K562 (cell line): ENCODE measurements around the gene PTPRT. TPM values are rescaled to one million over a fixed set of nuclear protein-coding genes. Genes with fewer than 3 reads are reported as not detected.

Experiments used
- ATAC-seq: fragments of 200-7000 bp; cut with Tn5 transposase; 3 replicates; pipeline ENCODE4 v1.9.1; 2020; ENCODE audit warnings: moderate library complexity
- BruUV-seq: library from RNA; stranded (reverse); fragments of 400-500 nt; replicated peaks from 2 replicates; lab custom pipeline; 2021; lab: Mats Ljungman, UMichigan
- CTCF ChIA-PET: fragments of 300-600 bp; formaldehyde crosslinking; extraction: SDS; loops from one replicate; lab custom pipeline; 2021; ENCODE audit warnings: low intra/inter-chr PET ratio; lab: Yijun Ruan, JAX
- POLR2A ChIA-PET: fragments of 300-600, 350-650 bp; sonication (Branson Sonifier 250); formaldehyde crosslinking; extraction: SDS; loops from one replicate; lab custom pipeline; 2021; ENCODE audit warnings: antibody characterized with exemption, inconsistent platforms; lab: Yijun Ruan, JAX
- DNase-seq, 4 experiments: peaks; one replicate each; pipeline versions ENCODE4 v3.0.0 to v3.0.0-alpha.2; 2011 to 2018; ENCODE audit warnings: low spot score in 3 of 4, mixed read lengths in 3 of 4; ENCODE audit errors: extremely low read depth in 1 of 4
- FAIRE-seq: peaks from 2 replicates; lab custom pipeline; 2011; peaks lifted over from hg19 to GRCh38; lab: Jason Lieb, UNC
- H2AFZ ChIP-seq: 2 replicates; pipeline ENCODE4 v1.6.0; 2011; ENCODE audit warnings: low read depth, low read length, control low read depth, inconsistent platforms
- H3K27ac ChIP-seq: fragments of 200-600 bp; 3 replicates; pipeline ENCODE4 v1.8.0; 2011; ENCODE audit warnings: low read depth, mild to moderate bottlenecking, control low read depth, inconsistent platforms, low read length, moderate library complexity, mixed read lengths; ENCODE audit errors: extremely low read depth
- H3K27me3 ChIP-seq, 2 experiments: fragments of 300-600 bp in 1 of 2; 2 replicates in 1 of 2; 3 replicates in 1 of 2; pipeline versions ENCODE4 v1.6.0 to v1.8.0; 2011; ENCODE audit warnings: inconsistent platforms in 2 of 2, low read length in 2 of 2, mild to moderate bottlenecking in 1 of 2, mixed read lengths in 1 of 2, moderate library complexity in 1 of 2; ENCODE audit not compliant: control insufficient read depth in 2 of 2, insufficient read depth in 2 of 2
- H3K36me3 ChIP-seq: fragments of 300-600 bp; 3 replicates; pipeline ENCODE4 v1.8.0; 2011; ENCODE audit warnings: mild to moderate bottlenecking, low read length, inconsistent platforms; ENCODE audit not compliant: control insufficient read depth, insufficient read depth
- H3K4me1 ChIP-seq, 2 experiments: fragments of 200-600 bp in 1 of 2; replicated peaks in 1 of 2; 2 replicates in 1 of 2; 3 replicates in 1 of 2; pipeline versions ENCODE4 v1.5.1 to v1.8.0; 2011; ENCODE audit warnings: inconsistent platforms in 2 of 2, low read length in 2 of 2, mild to moderate bottlenecking in 1 of 2, mixed read lengths in 1 of 2, moderate library complexity in 1 of 2; ENCODE audit not compliant: control insufficient read depth in 2 of 2, insufficient read depth in 2 of 2
- H3K4me2 ChIP-seq: 2 replicates; pipeline ENCODE4 v1.6.1; 2011; ENCODE audit warnings: low read length, control low read depth, inconsistent platforms, mixed read lengths; ENCODE audit not compliant: insufficient read depth
- H3K4me3 ChIP-seq: fragments of 200-600 bp; sonication (generic), shearing (Covaris generic); 2 replicates; pipeline ENCODE4 v1.5.1; 2016; ENCODE audit warnings: control low read depth, inconsistent platforms
- H3K79me2 ChIP-seq: fragments of 200-600 bp; 3 replicates; pipeline ENCODE4 v1.8.0; 2011; ENCODE audit warnings: low read length, inconsistent platforms; ENCODE audit not compliant: control insufficient read depth, insufficient read depth
- H3K9ac ChIP-seq, 2 experiments: 2 replicates each; pipeline versions ENCODE4 v1.6.0 to v1.6.1; 2011; ENCODE audit warnings: low read depth in 2 of 2, low read length in 2 of 2, control low read depth in 1 of 2, inconsistent platforms in 1 of 2, mild to moderate bottlenecking in 1 of 2, mixed read lengths in 1 of 2; ENCODE audit not compliant: insufficient read depth in 1 of 2
- H3K9me1 ChIP-seq: one replicate; pipeline ENCODE4 v1.6.0; 2011; ENCODE audit warnings: inconsistent platforms, mild to moderate bottlenecking, low read length, moderate library complexity; ENCODE audit not compliant: control insufficient read depth, insufficient read depth
- H3K9me3 ChIP-seq: replicated peaks from 2 replicates; pipeline ENCODE4 v1.5.1; 2011; ENCODE audit warnings: low read depth, low read length, inconsistent platforms; ENCODE audit not compliant: control insufficient read depth, insufficient read depth
- H4K20me1 ChIP-seq: replicated peaks from 2 replicates; pipeline ENCODE4 v1.6.1; 2011; ENCODE audit warnings: low read length, inconsistent platforms, mixed read lengths; ENCODE audit not compliant: control insufficient read depth, insufficient read depth
- ATF6 ChIP-seq: sonication (generic); formaldehyde crosslinking; IDR thresholded peaks from 2 replicates; pipeline ENCODE4 v1.4.0; 2020; ENCODE audit warnings: mild to moderate bottlenecking, missing genetic modification reagents
- DIDO1 ChIP-seq: fragments of 450-650 bp; IDR thresholded peaks from 2 replicates; pipeline ENCODE4 v1.6.1; 2016; ENCODE audit warnings: low read depth, missing biosample characterization, missing genetic modification characterization
- DPF2 ChIP-seq: fragments of 450-650 bp; IDR thresholded peaks from 2 replicates; pipeline ENCODE4 v1.6.1; 2016
- FOXA1 ChIP-seq: fragments of 450-650 bp; IDR thresholded peaks from 2 replicates; pipeline ENCODE4 v1.6.1; 2016; ENCODE audit warnings: mild to moderate bottlenecking, borderline replicate concordance
- GTF2E2 ChIP-seq: fragments of 200-800 bp; sonication (Bioruptor generic); IDR thresholded peaks from 2 replicates; pipeline ENCODE4 v1.6.1; 2016; ENCODE audit warnings: missing genetic modification characterization, missing compliant biosample characterization
- POLR2B ChIP-seq: fragments of 450-650 bp; IDR thresholded peaks from 2 replicates; pipeline ENCODE4 v1.6.1; 2018; ENCODE audit warnings: low read depth; ENCODE audit not compliant: partially characterized antibody
- RFX1 ChIP-seq: fragments of 450-650 bp; IDR thresholded peaks from 2 replicates; pipeline ENCODE4 v1.6.1; 2016; ENCODE audit warnings: mild to moderate bottlenecking, moderate library complexity
- XRCC3 ChIP-seq: fragments of 450-650 bp; IDR thresholded peaks from 2 replicates; pipeline ENCODE4 v1.6.1; 2017; ENCODE audit warnings: mild to moderate bottlenecking, moderate library complexity
- ZNF699 ChIP-seq: fragments of 250-450 bp; sonication (Bioruptor Pico); IDR thresholded peaks from 2 replicates; pipeline ENCODE4 v1.8.0; 2021; ENCODE audit warnings: mild to moderate bottlenecking, moderate library complexity; ENCODE audit not compliant: insufficient replicate concordance
- WGBS: fragments of 100-300 bp; shearing (Covaris generic); methylation state at CpG from one replicate; pipeline ENCODE4 v1.1.6; 2016; ENCODE audit warnings: low coverage, mixed read lengths; ENCODE audit not compliant: insufficient coverage; ENCODE audit errors: missing lambda C conversion rate; 5-methylcytosine and 5-hydroxymethylcytosine counted together
- in situ Hi-C: fragments of 300-500 bp; cut with MboI; formaldehyde crosslinking; loops from 4 replicates; pipeline ENCODE4 v1.15.0; 2018; ENCODE audit warnings: inconsistent platforms, mixed read lengths
- intact Hi-C: fragments of 100-400 bp; cut with micrococcal nuclease; formaldehyde crosslinking; loops from 2 replicates; pipeline ENCODE4 v1.14.2; 2022
- polyA plus RNA-seq, 8 experiments: library from polyadenylated mRNA; depleted of rRNA in 4 of 8; stranded (reverse) in 5 of 8; unstranded in 3 of 8; fragments of >200 nt; fragmentation: Nextera tagmentation in 2 of 8; fragmentation: Illumina TruSeq in 1 of 8; extraction: Ambion mirVana in 2 of 8; extraction: Trizol in 1 of 8; gene quantifications; 2 replicates each; pipeline versions ENCODE4 v1.2.1 to v1.2.3, GENCODE V29; 2011 to 2014; ENCODE audit warnings: inconsistent platforms in 1 of 8, missing spikeins in 1 of 8
- total RNA-seq, 7 experiments: library from RNA; depleted of rRNA in 6 of 7; stranded (reverse); fragments of >200 nt in 6 of 7; fragmentation: Illumina TruSeq in 2 of 7; extraction: Trizol in 2 of 7; gene quantifications; 2 replicates each; pipeline versions ENCODE4 v1.2.1 to v1.2.3, GENCODE V29; 2011 to 2021; ENCODE audit warnings: low replicate concordance in 1 of 7

The PTPRT gene
- total and polyA plus RNA-seq, 9 of the 15 experiments (the other 6 are each of a cell fraction or from before 2014, with no cell fraction given): not detected

- no TSS peak for BruUV-seq
- Histone ChIP-seq H2AFZ (no peak overlapping the region), H3K4me2 (no peak overlapping the region), H3K9ac (no peak overlapping the region), H3K9me1 (no peaks in the 10 kb centered on the region), H3K9me3 (no peaks in the 10 kb centered on the region), H4K20me1 (no peaks in the 10 kb centered on the region), H3K4me1 (no peaks in the 10 kb centered on the region), H3K36me3 (no peaks in the 10 kb centered on the region), H3K79me2 (no peaks in the 10 kb centered on the region), H3K4me3 (no peak overlapping the region), H3K27ac (no peak overlapping the region), H3K27me3 (peaks cover 0 to 4% of the 10 kb centered on the region in 2 experiments; a peak in 2 of 5 replicates)
- intact Hi-C loops (loop anchor here (10.0 kb wide), 1 partner anchor 203 kb away; no protein-coding TSS in a partner anchor), in situ Hi-C loops (no loop called here)
- ATAC-seq (no peak), FAIRE-seq (no peak), DNase-seq (no peak)
- ChIA-PET CTCF (no interaction called here), POLR2A (no interaction called here)
- TF ChIP-seq FOXA1 (no peak), DIDO1 (no peak), XRCC3 (no peak), ATF6 (CRISPR knock-in tag) (no peak), ZNF699 (CRISPR knock-in tag) (no peak), GTF2E2 (tag) (no peak), POLR2B (no peak), RFX1 (no peak), DPF2 (no peak)
- WGBS: 0% methylated on average over 6 of the region's 6 CpGs
Measured at GRCh38 chr20:43202100-43202499, 12.4 kb upstream of the PTPRT start.
